ENCODE data around the gene EWSR1.
"Not testable (repeated sequence)": the region's sequence is repeated elsewhere in the genome, so short reads cannot be mapped to it uniquely, and the experiment has no call there.

EWSR1 gene

GRCh38 chr22:29225422-29226090, 42.5 kb upstream of the EWSR1 start:
- no peak for TF ChIP-seq CTCF (IDR thresholded peaks at IDR 0.05; ENCODE audit: insufficient read depth, missing control alignments)
- FAIRE-seq (no peak), DNase-seq (ENCODE audit: insufficient read length, low spot score) (no peak)

DNA sequence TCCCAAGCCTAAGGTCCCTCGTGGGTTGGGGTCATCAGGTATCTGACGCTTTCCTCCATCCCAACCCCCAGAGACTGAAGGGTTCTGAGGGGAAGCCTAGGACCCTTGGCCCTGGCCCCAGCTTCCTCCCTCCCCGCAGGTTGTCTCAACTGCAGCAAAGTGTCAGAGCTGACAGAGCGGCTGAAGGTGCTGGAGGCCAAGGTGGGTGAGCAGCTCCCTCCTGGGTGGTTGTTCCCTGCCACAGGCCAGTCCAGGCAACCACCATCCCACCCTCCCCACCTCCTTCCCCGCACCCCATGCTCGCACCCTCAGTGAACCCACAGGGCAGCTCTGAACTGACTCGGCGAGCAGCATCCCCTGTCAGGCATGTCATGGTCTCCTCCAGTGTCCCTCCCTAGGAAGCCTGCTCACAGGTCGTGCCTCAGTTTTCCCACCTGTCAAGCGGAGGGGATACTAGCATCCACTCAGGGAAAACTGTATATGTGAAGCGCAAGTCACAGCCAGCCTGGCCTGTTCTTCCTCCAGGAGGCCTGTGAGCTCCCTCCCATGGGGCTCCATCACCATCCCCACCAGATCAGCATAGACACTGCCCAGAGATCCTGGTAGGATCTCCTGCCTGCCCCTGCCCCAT, 41.6 kb upstream of the EWSR1 start:
- FAIRE-seq: no peak
- no peak for TF ChIP-seq CTCF (IDR thresholded peaks at IDR 0.05; ENCODE audit: insufficient read depth, missing control alignments)

GRCh38 chr22:29230972-29231875, 36.8 kb upstream of the EWSR1 start:
- TF ChIP-seq CTCF (IDR thresholded peaks at IDR 0.05; ENCODE audit: insufficient read depth, missing control alignments): no peak
- FAIRE-seq (no peak), DNase-seq (ENCODE audit: insufficient read length, low spot score) (no peak)

More for the DNA sequence above, 41.6 kb upstream of the EWSR1 start:
- no peak for DNase-seq (ENCODE audit: insufficient read length, low spot score)

DNA sequence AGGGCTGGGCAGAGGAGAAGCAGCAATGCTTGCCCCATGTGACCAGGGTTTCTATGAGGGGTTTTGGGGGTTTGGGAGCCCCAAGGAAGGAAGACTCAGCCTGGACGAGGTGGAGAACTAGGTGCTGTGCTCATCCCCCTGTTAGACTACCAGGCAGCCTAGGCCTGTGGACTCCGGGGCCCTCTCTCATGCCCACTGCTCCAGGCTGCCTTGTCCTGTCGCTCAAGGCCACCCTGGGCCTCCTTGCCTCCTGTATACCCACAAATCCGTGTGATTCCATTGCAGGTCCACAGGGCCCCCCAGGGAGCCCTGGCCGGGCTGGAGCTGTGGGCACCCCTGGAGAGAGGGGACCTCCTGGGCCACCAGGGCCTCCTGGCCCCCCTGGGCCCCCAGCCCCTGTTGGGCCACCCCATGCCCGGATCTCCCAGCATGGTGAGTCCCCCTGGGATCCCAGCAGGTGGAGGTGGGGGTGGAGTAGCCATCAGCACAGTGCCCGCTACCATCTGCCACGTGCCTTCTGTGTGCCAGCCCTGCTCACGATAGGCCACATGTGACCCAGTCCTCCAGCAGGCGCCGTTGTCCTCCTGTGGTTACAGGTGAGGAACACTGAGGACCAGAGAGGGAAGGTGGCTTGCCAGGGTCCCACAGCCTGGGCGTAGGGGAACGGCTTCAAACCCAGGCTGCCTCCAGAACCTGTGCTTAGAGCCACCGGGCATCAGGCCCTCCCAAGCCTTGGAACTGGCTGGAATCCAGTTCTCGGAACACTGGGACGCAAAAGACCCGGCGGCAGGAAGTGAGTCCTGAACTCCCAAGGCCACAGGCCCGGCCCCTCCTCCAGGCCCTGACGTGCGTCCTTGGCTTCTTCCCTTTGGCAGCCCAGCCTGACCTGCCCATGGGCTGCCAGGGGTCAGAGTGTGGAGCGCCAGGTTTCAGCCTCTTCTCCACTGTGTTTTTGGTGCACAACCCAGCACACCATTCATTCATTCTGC, 35.8 kb upstream of the EWSR1 start:
- FAIRE-seq (no peak), DNase-seq (ENCODE audit: insufficient read length, low spot score) (no peak)

DNA sequence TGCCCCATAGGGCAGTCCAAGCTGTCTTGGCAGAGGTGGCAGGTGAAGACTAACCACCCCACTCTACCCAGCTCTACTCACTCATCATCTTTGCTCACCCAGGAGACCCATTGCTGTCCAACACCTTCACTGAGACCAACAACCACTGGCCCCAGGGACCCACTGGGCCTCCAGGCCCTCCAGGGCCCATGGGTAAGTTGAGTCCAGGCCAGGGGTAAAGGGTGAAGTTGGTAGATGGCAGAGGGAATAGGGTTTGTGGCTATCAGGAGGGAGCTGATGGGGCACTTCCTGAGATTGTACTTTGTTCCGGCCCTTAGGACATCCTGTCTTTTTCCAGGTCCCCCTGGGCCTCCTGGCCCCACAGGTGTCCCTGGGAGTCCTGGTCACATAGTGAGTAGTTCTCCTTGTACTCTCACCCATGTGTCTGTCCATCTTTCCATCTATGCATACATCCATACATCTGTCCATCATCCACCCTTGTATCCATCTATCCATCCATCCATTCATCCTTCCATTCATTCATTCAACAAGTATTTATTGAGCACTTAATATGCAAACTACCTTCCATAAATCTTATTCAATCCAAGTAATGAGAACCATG, 34.7 kb upstream of the EWSR1 start:
- FAIRE-seq: no peak
- no peak for DNase-seq (ENCODE audit: insufficient read length, low spot score)
- no peak for TF ChIP-seq CTCF (IDR thresholded peaks at IDR 0.05; ENCODE audit: insufficient read depth, missing control alignments)

More for the DNA sequence above, 35.8 kb upstream of the EWSR1 start:
- no peak for TF ChIP-seq CTCF (IDR thresholded peaks at IDR 0.05; ENCODE audit: insufficient read depth, missing control alignments)

- not testable (repeated sequence) for DNase-seq (ENCODE audit: insufficient read length, low spot score); FAIRE-seq
Measured at GRCh38 chr22:29240481-29240880, 27.6 kb upstream of the EWSR1 start.

Measured in D721Med (cell line).